GM12878 (cell line): Measurements from ENCODE around the gene BCL2. TPM values are rescaled to one million over a fixed set of nuclear protein-coding genes. Genes with fewer than 3 reads are reported as not detected.
A peak's percentile ranks its signal among the peaks of the same experiment; 100 is the strongest.

Experiments
- ATF3 ChIP-seq: IDR thresholded peaks from 2 replicates; pipeline ENCODE4 v1.6.1; 2011; ENCODE audit warnings: low read depth, mild to moderate bottlenecking, low read length, moderate library complexity, borderline replicate concordance; ENCODE audit errors: extremely low read depth
- CBFB ChIP-seq: IDR thresholded peaks from 2 replicates; pipeline ENCODE4 v1.6.1; 2016; ENCODE audit warnings: antibody characterized with exemption, low read depth
- GATAD2B ChIP-seq: fragments of 450-650 bp; conservative IDR thresholded peaks from 2 replicates; pipeline ENCODE4 v1.6.1; 2017; ENCODE audit warnings: low read depth, mild to moderate bottlenecking, moderate library complexity
- HSF1 ChIP-seq: fragments of 150-350 bp; IDR thresholded peaks from 2 replicates; pipeline ENCODE4 v1.6.1; 2014; ENCODE audit warnings: mild to moderate bottlenecking, low read depth, low read length
- IKZF2 ChIP-seq, 2 experiments: fragments of 450-650 bp; IDR thresholded peaks; 2 replicates each; pipeline ENCODE4 v1.6.1; 2017; ENCODE audit warnings: mild to moderate bottlenecking in 2 of 2, moderate library complexity in 2 of 2
- MEF2B ChIP-seq: fragments of 450-650 bp; IDR thresholded peaks from 2 replicates; pipeline ENCODE4 v1.6.1; 2018; ENCODE audit warnings: mild to moderate bottlenecking, moderate library complexity; ENCODE audit not compliant: partially characterized antibody, poor library complexity, severe bottlenecking
- MTA3 ChIP-seq: IDR thresholded peaks from 2 replicates; pipeline ENCODE4 v1.6.1; 2012; ENCODE audit warnings: low read length, inconsistent platforms, borderline replicate concordance
- PAX5 ChIP-seq: IDR thresholded peaks from 2 replicates; pipeline ENCODE4 v1.6.1; 2011; ENCODE audit warnings: low read depth, low read length, borderline replicate concordance
- PBX3 ChIP-seq: IDR thresholded peaks from 2 replicates; pipeline ENCODE4 v1.6.1; 2011; ENCODE audit warnings: mild to moderate bottlenecking, low read depth, low read length, moderate library complexity; ENCODE audit not compliant: insufficient replicate concordance
- POU2F2 ChIP-seq: IDR thresholded peaks from 3 replicates; pipeline ENCODE4 v1.6.1; 2011; ENCODE audit warnings: low read depth, mild to moderate bottlenecking, low read length, borderline replicate concordance
- RAD51 ChIP-seq: fragments of 450-650 bp; IDR thresholded peaks from 2 replicates; pipeline ENCODE4 v1.6.1; 2016; ENCODE audit warnings: moderate library complexity, mild to moderate bottlenecking, inconsistent platforms
- SUPT20H ChIP-seq: IDR thresholded peaks from 2 replicates; pipeline ENCODE4 v1.6.1; 2011; ENCODE audit warnings: low read depth, mild to moderate bottlenecking, low read length, moderate library complexity, borderline replicate concordance; ENCODE audit not compliant: control insufficient read depth
- TCF12 ChIP-seq: IDR thresholded peaks from 2 replicates; pipeline ENCODE4 v1.6.1; 2011; ENCODE audit warnings: low read depth, mild to moderate bottlenecking, low read length
- ZNF687 ChIP-seq: fragments of 450-650 bp; IDR thresholded peaks from 2 replicates; pipeline ENCODE4 v1.6.1; 2017; ENCODE audit warnings: mild to moderate bottlenecking, moderate library complexity
- polyA plus RNA-seq, 11 experiments: library from polyadenylated mRNA; depleted of rRNA in 4 of 11; unstranded in 6 of 11; stranded (reverse) in 5 of 11; fragments of >200 nt; fragmentation: Nextera tagmentation in 4 of 11; fragmentation: Illumina TruSeq in 1 of 11; extraction: Ambion mirVana in 4 of 11; extraction: Trizol in 1 of 11; gene quantifications; 1 replicate in 1 of 11; 2 replicates in 10 of 11; pipeline versions ENCODE4 v1.2.1 to v1.2.3, GENCODE V29; 2011 to 2016; ENCODE audit warnings: inconsistent platforms in 2 of 11, missing spikeins in 2 of 11, low read depth in 1 of 11
- total RNA-seq, 4 experiments: library from RNA; depleted of rRNA in 3 of 4; stranded (reverse); fragments of >200 nt in 3 of 4; fragmentation: Illumina TruSeq in 1 of 4; extraction: Trizol in 1 of 4; gene quantifications; 2 replicates each; pipeline versions ENCODE4 v1.2.1 to v1.2.3, GENCODE V29; 2013 to 2021
- TF ChIP-seq, protein P1 (sequence below): IDR thresholded peaks from 2 replicates; pipeline ENCODE4 v1.6.1; 2011; ENCODE audit warnings: borderline replicate concordance, low read depth, mild to moderate bottlenecking, moderate library complexity, low read length; ENCODE audit not compliant: insufficient read depth, poor library complexity, severe bottlenecking
- TF ChIP-seq, protein P2 (sequence below): IDR thresholded peaks from 2 replicates; pipeline ENCODE4 v1.6.1; 2011; ENCODE audit warnings: low read depth, low read length, improper control_type of control experiment, borderline replicate concordance
- TF ChIP-seq, protein P3 (sequence below): IDR thresholded peaks from 2 replicates; pipeline ENCODE4 v1.6.1; 2011; ENCODE audit warnings: borderline replicate concordance, low read depth, mild to moderate bottlenecking, moderate library complexity, mixed read lengths, low read length; ENCODE audit not compliant: insufficient read depth; ENCODE audit errors: extremely low read length

The BCL2 gene
- total and polyA plus RNA-seq, 10 of the 15 experiments (the other 5 are each of a cell fraction or from before 2014, with no cell fraction given), result 4.1 to 47.8 (median 19.3) TPM

GRCh38 chr18:63074981-63075404 is 244.6 kb downstream of the BCL2 start (continued):
- TF ChIP-seq PAX5 (no peak), MEF2B (peak; percentile 65), TCF12 (no peak), IKZF2 (IDR thresholded peaks at IDR 0.05) (peak; percentile 29 to 45; a peak in 2 of 4 replicates), MTA3 (no peak), GATAD2B (no peak), PBX3 (peak; percentile 79), ZNF687 (peak; percentile 69), CBFB (0 out of 2 replicates have a peak, but pooled peaks have one; percentile 32), POU2F2 (no peak), HSF1 (no peak), RAD51 (peak; percentile 91), SUPT20H (no peak), ATF3 (peak; percentile 88; the same call in 1 of the 2 replicates)
- TF ChIP-seq, protein P1, sequence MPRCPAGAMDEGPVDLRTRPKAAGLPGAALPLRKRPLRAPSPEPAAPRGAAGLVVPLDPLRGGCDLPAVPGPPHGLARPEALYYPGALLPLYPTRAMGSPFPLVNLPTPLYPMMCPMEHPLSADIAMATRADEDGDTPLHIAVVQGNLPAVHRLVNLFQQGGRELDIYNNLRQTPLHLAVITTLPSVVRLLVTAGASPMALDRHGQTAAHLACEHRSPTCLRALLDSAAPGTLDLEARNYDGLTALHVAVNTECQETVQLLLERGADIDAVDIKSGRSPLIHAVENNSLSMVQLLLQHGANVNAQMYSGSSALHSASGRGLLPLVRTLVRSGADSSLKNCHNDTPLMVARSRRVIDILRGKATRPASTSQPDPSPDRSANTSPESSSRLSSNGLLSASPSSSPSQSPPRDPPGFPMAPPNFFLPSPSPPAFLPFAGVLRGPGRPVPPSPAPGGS, result peak; percentile 25
- TF ChIP-seq, protein P2, sequence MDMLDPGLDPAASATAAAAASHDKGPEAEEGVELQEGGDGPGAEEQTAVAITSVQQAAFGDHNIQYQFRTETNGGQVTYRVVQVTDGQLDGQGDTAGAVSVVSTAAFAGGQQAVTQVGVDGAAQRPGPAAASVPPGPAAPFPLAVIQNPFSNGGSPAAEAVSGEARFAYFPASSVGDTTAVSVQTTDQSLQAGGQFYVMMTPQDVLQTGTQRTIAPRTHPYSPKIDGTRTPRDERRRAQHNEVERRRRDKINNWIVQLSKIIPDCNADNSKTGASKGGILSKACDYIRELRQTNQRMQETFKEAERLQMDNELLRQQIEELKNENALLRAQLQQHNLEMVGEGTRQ, result peak; percentile 67
- TF ChIP-seq, protein P3, sequence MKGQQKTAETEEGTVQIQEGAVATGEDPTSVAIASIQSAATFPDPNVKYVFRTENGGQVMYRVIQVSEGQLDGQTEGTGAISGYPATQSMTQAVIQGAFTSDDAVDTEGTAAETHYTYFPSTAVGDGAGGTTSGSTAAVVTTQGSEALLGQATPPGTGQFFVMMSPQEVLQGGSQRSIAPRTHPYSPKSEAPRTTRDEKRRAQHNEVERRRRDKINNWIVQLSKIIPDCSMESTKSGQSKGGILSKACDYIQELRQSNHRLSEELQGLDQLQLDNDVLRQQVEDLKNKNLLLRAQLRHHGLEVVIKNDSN, result peak; percentile 97
